Activated naive CD4-positive, alpha-beta T cell treated with Interleukin-2 at 50 U/mL for 16 hours (primary cell): ENCODE measurements around the gene ACSS2.
"Not testable (repeated sequence)": the region's sequence is repeated elsewhere in the genome, so short reads cannot be mapped to it uniquely, and the experiment has no call there.

Experiments used
- DNase-seq: peaks from one replicate; pipeline ENCODE4 v3.0.0-alpha.2; 2020

The ACSS2 gene

DNA sequence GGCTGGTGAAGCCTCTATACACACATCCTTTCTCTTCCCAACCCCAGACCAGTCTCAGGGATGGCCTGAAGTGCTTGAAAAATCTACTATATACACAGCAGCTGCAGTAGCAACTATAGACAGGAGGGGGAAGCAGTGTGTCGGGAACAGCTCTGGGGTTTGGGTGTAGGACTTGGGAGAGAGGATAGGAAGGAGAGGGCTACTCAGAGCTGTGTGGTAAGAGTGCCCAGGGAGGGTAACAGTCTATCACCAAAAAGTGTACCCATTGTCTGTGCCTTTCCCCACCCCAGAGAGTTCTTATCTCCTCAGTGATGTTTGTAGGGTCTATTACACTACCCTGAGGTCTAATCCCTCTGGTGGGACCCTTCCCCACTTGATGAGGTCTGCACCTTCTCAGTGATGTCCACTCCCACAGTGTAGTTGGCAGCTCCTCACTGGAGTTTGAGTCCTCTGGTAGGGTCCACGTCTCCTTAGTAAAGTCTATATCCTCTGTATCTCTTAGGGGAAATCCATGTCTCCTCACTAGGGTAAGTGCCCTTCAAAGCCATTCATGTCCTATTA, 2.2 kb upstream of the ACSS2 start:
- peak; percentile 48 for DNase-seq

DNA sequence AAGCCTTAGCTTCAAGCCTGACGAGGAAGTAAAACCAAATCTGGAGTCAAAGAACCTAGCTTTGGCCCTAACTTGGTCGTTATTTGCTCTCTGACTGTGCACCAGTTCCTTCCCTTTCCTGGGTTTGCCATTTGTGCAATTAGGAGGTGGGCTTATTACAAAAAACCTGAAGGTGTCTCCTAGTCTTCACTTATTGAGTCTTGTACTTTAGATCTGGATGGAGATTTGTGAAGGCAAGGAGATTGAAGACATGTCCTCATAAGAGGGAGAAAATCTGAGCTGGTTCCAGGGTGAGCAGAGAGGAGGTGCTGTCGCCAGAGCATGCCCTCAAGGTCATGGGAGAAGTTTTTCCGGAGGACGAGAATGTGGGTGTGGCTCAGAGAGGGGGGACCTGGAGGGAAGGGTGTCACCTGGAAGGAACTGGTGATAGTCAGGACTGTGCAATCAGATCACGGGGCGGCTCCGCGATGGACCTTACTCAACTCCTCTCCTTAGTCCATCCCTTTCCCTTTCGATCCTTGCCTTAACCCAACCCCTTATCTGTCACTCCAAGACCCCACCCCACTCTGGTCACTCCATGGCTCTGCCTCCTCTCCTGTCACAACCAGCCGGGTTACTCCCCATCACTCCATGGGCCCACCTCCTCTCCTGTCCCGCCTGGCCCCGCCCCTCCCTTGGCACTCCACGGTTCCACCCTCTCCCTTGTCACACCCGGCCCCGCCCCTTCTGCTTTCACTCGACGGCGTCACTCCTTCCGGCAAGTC, 588 bp upstream of the ACSS2 start:
- no peak for DNase-seq

DNA sequence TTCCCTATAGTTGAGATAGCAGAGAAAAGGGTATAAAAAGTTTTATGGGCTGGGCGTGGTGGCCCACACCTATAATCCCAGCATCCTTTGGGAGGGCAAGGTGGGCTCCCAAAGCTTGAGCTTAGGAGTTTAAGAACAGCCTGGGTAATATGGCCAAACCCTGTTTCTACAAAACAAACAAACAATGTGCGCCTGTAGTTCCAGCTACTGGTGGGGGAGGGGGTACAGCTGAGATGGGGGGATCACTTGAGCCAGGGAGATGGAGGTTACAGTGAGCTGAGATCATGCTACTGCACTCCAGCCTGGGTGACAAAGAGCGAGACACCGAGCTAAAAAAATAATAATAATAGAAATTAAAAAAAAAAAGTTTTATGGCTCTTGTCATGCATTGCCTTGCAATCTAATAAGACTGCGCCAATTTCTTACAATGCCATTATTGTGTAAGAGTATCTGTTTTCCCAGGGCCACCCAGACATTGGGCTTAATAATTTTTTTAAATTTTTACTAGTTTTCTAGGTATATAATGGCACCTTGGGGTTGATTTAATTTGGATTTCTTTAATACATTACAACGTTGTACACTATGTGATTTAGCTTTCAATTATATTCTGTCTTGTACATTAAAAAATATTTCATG, 3.9 kb downstream of the ACSS2 start:
- no peak for DNase-seq

DNA sequence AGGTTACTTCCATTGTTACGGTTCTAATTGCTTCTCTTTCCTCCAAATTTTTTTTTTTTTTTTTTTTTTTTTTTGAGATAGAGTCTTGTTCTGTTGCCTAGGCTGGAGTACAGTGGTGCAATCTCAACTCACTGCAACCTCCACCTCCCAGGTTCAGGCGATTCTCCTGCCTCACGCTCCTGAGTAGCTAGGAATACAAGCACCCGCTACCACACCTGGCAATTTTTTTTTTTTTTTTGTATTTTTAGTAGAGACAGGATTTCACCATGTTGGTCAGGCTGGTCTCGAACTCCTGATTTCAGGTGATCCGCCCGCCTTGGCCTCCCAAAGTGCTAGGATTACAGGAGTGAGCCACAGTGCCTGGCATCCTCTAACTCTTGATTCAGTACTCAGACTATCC, 4.6 kb downstream of the ACSS2 start:
- DNase-seq: not testable (repeated sequence)

DNA sequence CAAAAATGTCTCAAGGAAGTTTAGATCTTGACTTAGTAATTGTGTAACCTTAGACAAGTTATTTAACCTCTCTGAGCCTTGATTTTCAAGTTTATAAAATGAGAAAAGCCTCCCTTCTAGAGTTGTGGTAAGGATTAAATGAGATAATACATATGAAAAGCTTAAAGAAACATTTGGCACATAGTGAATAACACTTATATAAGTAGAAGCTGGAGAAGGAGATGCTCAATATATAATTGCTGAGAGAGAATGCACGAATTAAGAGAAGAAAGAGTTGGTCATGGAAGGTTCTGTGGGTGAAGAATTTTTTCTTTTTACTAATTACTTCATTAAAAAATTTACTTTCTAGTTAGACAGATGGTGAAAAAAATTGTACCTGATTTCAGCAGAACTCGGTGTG, 5.3 kb downstream of the ACSS2 start:
- no peak for DNase-seq

DNA sequence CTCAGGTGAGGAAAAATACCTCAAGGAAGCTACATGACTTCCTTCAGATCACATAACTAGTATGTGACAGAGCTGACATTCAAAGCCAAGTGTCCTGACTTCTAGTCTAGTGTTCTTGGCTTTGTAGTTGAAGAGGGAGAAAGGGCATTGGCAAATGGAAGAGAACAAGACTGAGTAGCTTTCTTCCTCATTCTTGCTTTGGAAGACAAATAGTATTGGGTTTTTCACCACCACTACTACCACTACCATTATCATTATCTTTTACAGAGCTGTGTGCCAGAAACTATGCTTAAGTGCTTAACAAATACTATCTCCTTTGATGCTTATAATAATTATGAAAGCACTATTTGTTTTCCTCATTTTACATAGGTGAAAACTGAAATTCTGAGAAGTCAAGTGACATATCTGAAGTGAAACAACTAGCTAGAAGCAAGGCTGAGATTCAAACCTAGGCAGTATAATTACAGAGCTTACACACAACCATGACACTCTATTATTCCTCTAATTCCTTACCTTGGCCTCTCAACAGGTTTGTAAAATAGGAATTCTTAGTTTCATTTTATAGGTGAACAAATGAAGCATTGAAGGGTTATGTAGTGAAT, 6.8 kb downstream of the ACSS2 start:
- DNase-seq: no peak

DNA sequence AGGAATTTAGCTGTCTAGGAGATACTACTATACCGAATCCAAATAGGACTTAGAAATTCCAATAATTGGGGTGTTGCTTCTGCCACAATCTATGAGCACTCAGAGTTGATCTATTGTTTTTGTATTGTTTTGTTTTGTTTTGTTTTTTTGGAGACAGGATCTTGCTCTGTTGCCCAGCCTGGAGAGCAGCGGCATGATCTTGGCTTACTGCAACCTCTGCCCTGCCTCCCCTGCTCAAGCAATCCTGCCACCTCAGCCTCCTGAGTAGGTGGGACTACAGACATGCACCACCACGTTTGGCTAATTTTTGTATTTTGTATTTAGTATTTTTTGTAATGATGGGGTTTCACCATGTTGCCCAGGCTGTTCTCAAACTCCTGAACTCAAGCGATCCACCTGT, 7.4 kb downstream of the ACSS2 start:
- DNase-seq: no peak

DNA sequence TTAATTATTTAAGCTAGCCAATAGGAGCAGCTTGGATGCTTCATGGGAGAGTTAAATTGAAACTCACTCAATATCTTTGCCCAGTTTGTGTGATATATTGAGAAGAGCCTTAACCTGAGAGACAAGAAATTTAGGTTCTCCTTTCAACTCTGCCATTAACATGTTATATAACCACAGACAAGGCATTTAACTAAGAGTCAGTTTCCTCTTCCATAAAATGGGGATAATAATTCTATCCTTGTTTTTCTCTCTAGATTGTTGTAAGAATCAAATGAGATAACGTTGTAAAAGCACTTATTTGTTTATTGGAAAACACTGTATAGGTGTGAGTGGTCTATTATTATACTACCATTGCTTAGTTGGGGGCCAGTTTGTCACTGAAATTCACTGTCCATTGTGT, 7.8 kb downstream of the ACSS2 start:
- no peak for DNase-seq

DNA sequence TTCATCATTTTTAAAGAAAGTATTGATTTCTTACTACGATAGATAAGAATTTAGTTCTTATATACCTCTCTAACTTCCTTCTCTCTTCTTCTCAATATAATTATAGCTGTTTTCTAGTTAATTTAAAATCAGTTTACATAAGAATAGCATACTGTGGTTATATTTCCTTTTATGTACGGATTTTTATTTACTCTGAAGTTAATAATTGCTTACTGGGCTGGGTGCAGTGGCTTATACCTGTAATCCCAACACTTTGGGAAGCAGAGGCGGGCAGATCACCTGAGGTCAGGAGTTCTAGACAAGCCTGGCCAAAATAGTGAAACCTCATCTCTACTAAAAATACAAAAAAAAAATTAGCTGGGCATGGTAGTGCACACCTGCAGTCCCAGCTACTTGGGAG, 9.7 kb downstream of the ACSS2 start:
- no peak for DNase-seq

DNA sequence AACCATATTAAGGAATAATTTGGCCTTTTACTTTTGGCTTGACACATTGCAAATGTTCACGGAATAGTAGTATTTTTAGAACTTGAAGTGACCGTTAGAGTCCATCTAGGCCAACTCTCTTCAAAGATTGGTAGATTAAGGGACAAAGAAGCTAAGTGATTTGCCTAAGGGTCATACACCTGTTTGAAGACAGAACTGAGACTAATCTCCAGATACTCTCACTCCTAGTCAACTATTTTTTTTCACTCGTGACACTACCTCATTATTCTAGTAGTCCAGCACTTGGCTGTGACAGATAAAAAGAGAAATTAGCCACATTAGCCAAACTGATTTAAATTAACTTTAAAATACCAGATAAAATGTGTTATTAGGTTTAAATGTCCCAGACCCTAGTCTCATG, 10.6 kb downstream of the ACSS2 start:
- no peak for DNase-seq

DNA sequence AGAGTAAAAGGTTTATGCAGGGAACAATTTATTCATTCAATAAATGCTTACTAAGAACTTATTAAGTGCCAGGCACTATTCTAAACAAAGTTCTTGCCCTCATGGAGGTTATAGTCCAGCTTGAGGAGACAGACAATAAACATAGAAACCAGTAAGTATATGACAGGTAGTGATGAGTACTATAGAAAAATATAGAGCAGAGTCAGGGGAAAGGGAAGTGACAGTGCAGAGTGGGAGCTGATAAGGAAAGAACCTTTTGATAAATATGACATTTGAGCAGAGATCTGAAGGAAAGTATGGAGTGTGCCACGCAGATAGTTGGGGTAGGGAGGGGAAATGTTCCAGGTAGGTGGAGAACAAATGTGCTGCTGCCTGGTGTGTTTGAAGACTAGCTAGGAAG, 12.1 kb downstream of the ACSS2 start:
- no peak for DNase-seq

DNA sequence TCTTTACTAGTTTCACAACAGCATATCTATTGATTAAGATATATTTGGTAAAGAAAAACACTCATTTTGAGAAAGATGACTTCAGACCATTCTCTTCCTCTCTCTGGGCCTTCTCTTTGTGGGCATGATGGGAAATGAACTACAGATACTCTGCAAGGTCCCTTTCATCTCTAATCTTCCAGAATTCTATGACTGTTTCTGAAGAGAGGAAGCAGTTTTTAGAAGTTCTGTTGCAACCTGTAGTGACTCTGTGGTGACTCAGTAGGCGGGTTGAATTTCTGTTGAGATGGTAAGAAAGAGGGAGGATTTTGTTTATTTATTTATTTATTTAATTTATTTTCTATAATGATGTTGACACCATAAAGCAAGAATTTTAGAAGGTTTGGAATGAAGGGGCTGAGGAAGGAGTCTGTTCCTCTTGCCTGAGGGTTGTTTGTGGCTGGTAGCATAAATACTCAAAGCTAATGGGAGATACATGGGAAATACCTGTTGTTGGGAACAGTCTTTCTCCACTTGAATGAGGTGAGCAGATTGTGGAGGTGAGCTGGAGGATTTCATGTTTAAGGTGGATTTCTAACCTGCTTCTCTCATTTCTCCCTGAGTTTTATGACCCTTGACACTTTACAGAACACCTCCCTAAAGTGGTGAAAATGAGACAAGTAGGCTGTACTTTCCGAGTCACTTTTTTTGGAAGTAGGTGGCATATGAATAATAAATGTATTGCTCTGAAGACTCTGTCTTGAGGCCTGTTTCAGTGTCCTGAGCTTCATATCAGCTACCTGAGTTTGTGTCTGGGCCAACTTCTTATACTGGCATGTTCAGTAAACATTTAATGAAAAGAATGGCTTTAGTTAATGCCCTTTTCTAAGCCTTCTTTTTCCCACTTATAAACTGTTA, 15.0 kb downstream of the ACSS2 start:
- DNase-seq: no peak

DNA sequence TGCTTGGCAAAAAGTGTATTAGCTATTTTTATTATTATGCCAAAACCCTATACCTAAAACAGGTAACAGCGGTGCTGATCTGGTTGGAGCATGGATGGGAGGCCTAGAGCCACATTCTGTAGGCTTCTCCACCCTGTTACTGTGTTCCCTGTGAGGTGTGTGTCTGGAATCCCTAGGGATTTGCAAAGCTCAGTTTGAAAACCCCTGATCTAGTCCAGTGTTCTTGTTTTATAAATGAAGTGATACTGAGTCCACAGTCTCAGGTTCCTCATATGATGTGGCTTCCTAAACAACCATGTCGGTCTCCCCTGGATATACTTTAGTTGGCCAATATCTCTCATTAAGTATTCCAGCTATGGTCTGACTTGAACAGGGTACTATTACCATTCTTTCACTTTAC, 16.3 kb downstream of the ACSS2 start:
- DNase-seq: no peak

DNA sequence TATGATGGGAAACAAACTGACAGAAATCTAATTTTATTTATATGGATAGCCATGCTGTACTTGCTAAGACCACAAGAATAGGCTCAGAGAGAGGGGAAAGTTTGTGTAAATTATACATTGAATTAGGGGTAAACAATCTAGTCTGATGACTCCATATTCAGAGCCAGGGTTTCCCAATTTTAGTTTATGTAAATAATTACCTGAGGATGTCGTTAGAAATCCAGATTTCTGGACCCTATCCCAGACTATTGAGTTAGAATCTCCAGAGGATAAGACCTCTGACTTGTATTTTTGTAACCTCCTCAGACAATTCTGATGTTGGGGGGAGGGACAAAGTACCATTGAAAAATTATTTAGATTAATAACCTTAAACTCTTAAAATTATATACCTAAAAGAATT, 18.3 kb downstream of the ACSS2 start:
- no peak for DNase-seq

DNA sequence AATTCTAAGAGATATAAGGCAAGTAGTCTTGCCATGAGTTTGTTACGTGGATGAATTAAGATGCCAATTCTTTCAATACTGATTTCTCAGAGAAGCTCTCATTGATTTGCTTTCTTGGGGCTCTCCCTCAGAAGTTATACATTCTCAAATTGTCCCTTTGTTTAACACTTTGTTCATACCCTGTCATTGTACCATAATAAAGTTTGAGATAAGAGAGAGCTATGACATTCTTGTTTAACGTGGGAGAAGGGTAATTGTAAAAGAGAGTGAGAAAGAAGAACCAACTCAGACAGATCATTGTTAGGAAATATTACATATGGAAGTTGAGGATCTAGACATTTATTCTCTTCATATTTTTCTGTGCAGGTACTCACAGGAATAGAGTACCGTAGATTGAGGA, 19.1 kb downstream of the ACSS2 start:
- DNase-seq: no peak

DNA sequence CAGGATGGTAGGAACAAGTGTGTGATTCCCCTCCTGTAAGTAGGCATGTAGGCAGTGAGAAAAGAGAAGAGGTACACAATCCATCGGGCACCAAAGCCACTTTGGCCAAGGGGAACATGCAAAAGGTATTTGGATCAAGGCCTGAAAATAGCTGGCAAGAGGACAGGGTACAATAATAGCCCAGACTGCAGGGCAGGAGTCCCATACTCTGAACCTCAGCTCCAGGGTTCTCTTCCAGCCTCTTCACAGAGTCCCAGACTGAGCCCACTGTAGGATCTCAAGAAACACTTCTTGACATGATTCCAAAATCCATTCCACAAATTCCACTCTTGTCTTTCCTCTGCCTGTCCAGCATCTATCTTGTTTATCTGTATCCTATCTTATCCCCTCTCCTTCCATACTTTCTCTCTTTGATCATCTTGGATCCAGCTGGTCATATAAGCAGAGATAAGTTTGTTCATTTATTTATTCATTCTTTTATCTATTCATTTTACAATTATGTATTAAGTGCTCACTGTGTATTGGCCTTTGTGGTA, 19.7 kb downstream of the ACSS2 start:
- no peak for DNase-seq

DNA sequence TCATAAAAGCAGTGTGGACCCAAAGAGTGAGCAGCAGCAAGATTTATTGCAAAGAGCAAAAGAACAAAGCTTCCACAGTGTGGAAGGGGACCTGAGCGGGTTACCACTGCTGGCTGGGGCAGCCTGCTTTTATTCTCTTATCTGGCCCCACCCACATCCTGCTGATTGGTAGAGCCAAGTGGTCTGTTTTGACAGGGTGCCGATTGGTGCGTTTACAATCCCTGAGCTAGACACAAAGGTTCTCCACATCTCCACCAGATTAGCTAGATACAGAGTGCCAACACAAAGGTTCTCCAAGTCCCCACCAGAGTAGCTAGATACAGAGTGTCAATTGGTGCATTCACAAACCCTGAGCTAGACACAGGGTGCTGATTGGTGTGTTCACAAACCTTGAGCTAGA, 21.7 kb downstream of the ACSS2 start:
- DNase-seq: not testable (repeated sequence)

DNA sequence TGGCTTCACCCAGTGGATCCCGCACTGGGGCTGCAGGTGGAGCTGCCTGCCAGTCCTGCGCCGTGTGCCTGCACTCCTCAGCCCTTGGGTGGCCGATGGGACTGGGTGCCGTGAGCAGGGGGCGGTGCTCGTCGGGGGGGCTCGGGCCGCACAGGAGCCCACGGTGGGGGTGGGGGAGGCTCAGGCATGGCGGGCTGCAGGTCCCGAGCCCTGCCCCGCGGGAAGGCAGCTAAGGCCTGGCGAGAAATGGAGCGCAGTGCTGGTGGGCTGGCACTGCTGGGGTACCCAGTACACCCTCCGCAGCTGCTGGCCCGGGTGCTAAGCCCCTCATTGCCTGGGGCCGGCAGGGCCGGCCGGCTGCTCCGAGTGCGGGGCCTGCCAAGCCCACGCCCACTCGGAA, 22.3 kb downstream of the ACSS2 start:
- not testable (repeated sequence) for DNase-seq

DNA sequence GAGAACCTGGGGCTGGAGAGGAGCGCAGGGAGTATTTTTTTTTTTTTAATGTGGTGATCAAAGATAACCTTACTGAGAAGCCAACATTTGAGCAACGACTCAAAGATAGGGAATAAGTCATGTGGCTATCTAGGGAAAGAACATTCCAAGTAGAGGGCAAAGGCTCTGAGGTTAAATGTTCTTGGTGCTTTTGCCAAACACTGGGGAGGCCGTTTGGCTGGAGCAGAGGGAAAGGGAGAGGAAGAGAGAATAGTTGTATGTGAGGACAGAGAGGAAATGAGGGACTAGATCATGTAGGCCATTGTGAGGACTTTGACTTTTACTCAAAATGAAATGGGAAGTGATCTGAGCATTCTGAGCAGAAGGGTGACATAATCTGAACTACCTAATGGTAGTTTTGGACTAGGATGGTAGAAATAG, 27.8 kb downstream of the ACSS2 start:
- DNase-seq: no peak

DNA sequence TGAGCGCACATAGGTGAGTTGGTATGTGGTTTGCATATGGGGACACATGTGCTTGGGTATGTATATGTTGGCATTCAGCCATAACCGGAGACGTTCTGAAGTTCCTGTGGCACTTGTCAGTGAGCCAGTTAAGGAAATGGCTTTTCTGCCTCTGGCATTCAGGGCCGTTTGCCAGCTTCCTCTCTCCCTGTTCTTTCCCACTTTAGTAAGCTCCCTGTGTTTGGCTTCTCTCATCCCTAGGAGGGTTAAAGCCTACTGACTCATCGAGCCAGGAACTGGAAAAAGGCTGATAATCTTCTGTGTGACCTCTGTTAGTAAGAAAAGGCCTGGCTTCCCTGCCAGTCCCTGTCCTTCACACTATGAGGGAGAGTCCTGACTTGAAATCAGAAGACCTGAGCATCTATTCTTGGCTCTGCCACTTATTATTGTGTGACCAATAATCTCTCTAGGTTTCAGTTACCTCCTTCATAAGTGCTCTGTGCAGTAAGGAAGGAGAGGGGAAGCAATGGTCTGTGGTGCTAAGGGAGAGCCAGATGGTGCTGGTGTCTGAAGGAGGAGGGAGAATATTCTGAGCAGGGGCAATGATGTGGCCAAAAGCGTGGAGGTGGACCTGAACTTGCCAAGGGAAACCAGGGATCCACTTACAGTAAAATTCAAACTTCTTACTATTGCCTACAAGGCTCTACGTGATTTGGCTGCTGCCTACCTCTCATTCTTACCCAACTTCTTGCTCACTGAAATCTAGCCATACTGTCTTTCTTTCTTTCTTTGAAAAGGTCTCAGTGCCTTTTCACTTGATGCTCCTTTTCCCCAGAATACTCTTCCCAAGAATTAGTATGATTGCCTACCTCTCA, 31.4 kb downstream of the ACSS2 start:
- DNase-seq: no peak

DNA sequence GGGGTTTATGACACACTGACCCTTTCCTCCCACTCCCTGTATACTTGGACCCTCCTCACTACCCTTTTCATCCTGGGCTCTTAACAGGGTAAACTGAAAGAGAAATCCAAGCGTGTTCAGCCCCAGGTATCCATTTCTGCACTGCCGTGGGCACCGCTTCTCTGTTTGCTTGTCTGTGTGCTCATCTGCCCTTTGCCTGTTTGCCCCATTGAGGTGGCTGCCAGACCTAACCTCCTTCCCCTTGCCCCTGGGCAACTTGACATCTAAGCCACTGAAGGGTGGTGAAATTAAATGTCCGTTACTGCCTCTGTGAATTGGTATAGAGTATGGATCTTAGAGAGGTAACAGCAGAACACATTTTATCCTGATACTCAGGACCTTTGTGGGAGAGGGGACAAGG, 38.7 kb downstream of the ACSS2 start:
- DNase-seq: no peak
